Measurements from ENCODE around the gene HABP4.
"Not testable (repeated sequence)": the region's sequence is repeated elsewhere in the genome, so short reads cannot be mapped to it uniquely, and the experiment has no call there.

Gene HABP4

GRCh38 chr9:96497117-96497399, 47.1 kb downstream of the HABP4 start:
- DNase-seq (ENCODE audit: low read depth in 2 of 2): no peak

GRCh38 chr9:96498796-96499195, 48.8 kb downstream of the HABP4 start:
- no peak for DNase-seq (ENCODE audit: low read depth in 2 of 2)

- DNase-seq (ENCODE audit: low read depth in 2 of 2): no peak
These were observed 49.3 kb downstream of the HABP4 start for GRCh38 chr9:96499257-96499656.

- DNase-seq (ENCODE audit: low read depth in 2 of 2): no peak
These were observed 51.0 kb downstream of the HABP4 start for GRCh38 chr9:96500696-96501632.

DNA sequence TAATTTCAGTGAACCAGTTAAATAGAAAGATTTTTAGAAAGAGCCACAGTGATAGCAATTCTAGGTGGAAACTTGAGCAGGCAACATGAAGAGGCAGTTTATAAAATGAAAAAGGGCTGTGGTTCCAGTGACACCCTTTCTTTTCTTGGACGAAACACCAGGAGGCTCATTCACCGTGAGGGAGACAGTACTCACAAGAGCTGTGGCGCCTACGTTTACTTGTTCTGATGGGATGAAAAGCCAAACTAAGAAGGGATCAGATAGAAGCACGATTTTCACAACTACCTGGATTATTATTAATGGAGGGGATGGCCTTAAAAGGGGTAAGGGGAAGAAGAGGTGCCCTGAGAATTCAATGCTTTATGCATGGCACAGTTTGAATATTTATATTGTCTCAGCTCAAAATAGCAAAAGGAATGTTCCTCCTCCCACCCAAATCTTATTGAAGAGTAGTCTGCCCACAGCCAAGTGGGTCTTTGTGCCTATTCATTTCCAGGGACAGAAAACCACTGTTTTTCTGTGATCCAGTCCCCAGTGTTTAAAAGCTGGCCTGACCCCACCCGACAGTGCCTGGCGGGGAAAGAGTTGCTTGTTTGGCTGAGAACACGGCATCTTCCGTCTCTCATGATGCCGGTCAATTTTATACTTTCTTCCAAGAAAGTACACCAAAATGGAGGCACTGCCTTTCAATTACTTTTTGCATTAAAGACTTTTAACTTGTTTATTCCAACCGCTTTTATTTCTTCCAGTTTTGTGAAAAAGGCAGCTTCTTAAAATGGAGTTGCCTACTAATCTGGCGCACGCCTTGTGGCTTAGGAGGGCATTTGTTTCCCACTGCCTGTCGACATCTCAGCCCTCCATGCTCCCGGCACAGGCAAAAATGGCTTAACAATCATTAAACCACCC, 51.9 kb downstream of the HABP4 start:
- no peak for DNase-seq (ENCODE audit: low read depth in 2 of 2)

DNA sequence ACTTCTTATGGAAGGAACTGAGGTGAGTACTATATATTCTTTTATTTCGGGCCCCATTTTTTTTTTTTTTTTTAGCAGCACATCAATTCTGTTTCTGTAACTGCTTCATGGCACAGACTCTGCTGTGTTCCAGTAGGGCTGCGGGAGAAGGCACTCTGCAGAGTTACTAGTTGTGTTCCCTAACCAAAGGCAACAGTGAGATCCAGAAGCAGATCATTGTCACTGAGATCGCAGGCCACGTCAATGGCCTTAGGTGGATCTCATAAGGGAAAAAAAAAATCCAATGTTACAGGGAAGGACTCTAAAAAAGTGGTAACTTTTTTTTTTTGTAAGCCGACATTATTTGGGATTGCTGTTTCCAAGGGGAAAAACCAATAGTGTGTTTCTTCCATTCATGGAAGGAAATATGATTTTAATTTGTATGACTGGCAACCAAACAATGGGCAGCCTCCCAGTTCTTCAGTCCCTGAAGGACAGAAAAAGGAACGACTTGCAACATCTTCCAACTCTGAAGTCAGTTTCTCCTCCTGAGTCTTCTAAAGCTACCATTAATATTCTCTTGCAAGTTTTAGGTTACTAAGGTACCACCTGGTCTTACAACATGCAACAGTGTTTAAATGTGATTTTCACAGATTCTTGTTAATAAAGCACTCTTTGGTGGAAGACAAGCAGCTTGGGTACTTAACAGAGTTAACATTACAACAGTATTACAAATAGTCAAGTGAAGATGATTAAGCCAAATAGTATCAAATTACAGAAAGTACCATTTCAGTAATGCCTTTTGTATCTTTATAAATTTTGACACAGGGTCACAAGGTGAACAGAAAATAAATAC, 52.8 kb downstream of the HABP4 start:
- no peak for DNase-seq (ENCODE audit: low read depth in 2 of 2)

DNA sequence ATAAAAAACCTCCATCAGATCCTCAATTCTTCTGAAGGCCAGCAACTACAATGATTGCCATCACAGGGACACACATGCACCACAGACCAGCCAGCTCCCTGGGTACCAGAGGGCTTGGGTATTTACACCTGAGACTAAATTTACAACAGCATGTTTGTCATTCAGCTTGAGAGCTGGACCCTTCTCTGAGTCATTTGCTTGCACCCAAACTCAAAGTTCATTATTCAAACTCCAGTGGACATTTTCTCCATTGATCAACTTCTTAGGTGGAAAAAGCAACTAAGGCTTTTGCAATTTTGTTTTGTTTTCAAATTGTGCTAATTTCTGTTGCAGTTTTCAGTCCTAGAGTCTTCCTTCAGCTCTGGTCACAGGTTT, 53.4 kb downstream of the HABP4 start:
- not testable (repeated sequence) for DNase-seq (ENCODE audit: low read depth in 2 of 2)

GRCh38 chr9:96503918-96504317, 53.9 kb downstream of the HABP4 start:
- DNase-seq (ENCODE audit: low read depth in 2 of 2): no peak

GRCh38 chr9:96505316-96505991, 55.5 kb downstream of the HABP4 start:
- no peak for DNase-seq (ENCODE audit: low read depth in 2 of 2)

DNA sequence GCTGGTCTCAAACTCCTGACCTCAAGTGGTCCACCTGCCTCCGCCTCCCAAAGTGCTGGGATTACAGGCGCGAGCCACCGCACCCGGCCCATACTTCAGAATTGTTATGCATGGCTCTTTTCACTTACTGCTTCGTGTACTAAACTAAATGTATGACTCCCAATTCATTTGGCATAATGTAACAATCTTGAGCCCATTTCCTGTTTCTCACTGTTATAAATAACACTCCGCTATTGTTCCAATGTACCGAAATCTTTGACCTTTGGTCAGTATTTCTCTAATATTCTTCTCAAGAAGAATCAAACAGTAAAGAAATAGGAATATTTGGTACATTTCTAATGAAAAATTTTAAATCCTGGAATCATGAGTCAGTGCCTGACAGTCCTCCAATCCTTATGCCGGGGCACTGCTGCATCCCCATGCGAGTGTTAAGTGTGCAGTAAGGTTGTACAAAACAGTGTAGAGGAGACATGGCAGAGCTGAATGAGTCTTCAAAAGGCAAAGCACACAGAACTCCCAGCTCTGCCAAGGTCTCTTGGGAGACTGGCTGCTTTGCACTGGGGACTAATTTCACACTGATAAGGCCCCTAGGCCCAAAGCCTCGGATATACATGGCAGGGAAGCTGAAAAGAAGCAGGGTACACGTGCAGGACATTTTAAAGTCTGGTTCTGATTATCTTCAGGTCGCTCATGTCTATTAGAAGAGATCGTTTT, 58.4 kb downstream of the HABP4 start:
- DNase-seq (ENCODE audit: low read depth in 2 of 2): no peak

- no peak for DNase-seq (ENCODE audit: low read depth in 2 of 2)
These were observed 59.1 kb downstream of the HABP4 start for GRCh38 chr9:96509026-96509425.

DNA sequence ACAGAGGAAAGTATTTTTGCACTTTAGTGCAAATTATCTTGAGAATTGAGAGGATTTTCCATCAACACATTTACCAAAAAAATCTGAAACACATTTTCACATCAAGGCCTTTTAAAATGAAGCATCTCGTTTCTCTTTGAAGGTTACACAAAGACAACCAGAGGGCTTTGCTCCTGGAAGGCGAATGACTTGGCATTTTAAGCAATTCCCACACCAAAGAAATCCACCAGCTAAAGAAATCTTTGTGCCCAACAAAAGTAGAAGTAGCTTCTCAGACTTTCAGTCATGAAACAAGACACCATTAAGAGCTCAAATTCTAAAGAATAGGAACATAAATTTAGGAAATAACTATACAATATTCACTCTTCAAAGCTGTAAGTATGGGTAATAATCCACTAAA, 59.9 kb downstream of the HABP4 start:
- DNase-seq (ENCODE audit: low read depth in 2 of 2): no peak

- DNase-seq (ENCODE audit: low read depth in 2 of 2): no peak
These were observed 60.3 kb downstream of the HABP4 start for GRCh38 chr9:96510258-96510657.

GRCh38 chr9:96512240-96512639, 62.3 kb downstream of the HABP4 start:
- DNase-seq (ENCODE audit: low read depth in 2 of 2): no peak

- no peak for DNase-seq (ENCODE audit: low read depth in 2 of 2)
These were observed 63.7 kb downstream of the HABP4 start for GRCh38 chr9:96513622-96514021.

DNA sequence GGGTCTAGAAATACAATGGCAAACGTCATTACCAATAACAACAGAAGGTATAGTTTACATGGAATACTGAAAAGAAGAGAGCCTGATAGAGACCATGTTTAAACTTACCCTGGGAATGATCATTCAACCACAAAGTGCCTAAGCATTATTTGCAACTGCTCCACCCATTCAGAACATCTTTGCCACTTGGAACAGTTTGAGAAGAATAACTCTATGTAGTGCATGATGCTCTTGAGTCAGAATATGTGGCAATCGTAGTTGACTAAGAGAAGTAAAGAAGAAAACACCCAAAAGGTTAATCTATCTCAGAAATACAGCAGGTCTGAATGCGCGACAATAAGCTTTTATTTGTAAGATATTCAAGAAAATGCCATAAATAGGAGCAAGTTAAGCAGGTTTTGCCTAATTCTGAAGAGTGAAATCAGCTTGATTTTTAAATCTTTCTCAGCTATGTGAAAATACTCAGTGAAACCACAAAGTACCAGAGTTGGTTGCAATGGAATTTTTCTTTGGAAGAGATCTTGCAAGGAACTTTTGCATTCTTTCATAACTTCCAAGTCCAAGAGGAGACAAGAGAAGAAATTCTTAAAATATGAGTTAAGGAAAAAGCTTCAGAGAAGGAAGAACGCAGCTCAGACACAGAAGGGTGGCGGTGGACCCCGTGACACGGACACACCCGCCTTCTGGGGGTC, 64.3 kb downstream of the HABP4 start:
- no peak for DNase-seq (ENCODE audit: low read depth in 2 of 2)

DNA sequence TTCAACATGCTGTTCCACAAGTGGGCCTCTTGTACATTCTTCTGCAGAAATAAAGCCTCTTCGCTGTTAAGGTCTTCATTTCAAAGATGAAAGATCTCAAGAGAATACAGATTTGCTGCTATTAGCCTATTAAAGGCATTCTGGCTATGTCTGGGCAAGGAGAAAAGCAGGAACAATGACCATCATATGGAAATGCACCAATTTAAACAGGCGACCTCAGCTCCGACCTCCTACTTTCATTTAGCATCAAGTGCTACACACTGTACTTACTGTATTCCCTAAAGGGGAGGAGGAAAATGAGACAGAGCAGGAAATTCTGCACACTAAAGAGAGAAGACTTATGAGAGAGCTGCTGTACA, 64.8 kb downstream of the HABP4 start:
- no peak for DNase-seq (ENCODE audit: low read depth in 2 of 2)

- DNase-seq (ENCODE audit: low read depth in 2 of 2): no peak
These were observed 65.9 kb downstream of the HABP4 start for GRCh38 chr9:96515621-96516470.

DNA sequence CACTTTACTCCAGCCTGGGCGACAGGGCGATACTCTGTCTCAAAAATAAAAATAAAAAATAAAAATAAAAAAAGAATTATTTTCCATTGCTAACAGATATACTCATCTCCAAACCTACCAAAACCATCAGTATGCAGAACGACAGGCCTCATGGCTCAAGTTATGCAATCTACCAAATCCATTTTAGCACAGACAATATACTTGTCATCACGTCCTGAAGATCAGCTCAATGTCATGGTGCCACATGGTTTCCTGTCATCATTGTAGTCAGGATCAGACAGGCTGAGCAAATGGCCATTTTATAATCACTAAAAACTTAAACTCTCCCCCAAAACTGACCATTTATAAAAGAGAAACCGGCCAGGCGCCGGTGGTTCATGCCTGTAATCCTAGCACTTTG, 69.1 kb downstream of the HABP4 start:
- no peak for DNase-seq (ENCODE audit: low read depth in 2 of 2)
